ENCODE measurements around the gene VPS26C.
A peak's percentile ranks its signal among the peaks of the same experiment; 100 is the strongest.
"Not testable (repeated sequence)": the region's sequence is repeated elsewhere in the genome, so short reads cannot be mapped to it uniquely, and the experiment has no call there.

Gene VPS26C

GRCh38 chr21:37228003-37228400 lies 39.1 kb downstream of the VPS26C start:
- Histone ChIP-seq H3K9me3 (replicated peaks in 1 of 11) (no peaks in the 10 kb centered on the region; a peak in 2 of 22 replicates), H3K4me1 (peaks cover 19 to 37% (median 33%) of the 10 kb centered on the region in 10 experiments), H3K4me3 (no peak overlapping the region), H3K36me3 (peaks cover 86 to 100% (median 91%) of the 10 kb centered on the region in 11 experiments), H3K9ac (no peak overlapping the region), H4K20me1 (peaks cover 0 to 43% (median 13%) of the 10 kb centered on the region in 11 experiments; a peak in 15 of 22 replicates), H3K27me3 (no peaks in the 10 kb centered on the region), H3K27ac (no peak overlapping the region), H3K4me2 (no peak overlapping the region)
- no peak for TF ChIP-seq Cebpa-rat (IDR thresholded peaks at IDR 0.05)

- peaks cover 82 to 95% (median 88%) of the 10 kb centered on the region in 11 experiments for H3K36me3 ChIP-seq
- peaks cover 19 to 38% (median 33%) of the 10 kb centered on the region in 10 experiments for H3K4me1 ChIP-seq
- peaks cover 0 to 37% (median 10%) of the 10 kb centered on the region in 11 experiments; a peak in 14 of 22 replicates for H4K20me1 ChIP-seq
- H3K27me3 ChIP-seq: no peaks in the 10 kb centered on the region
- peak overlapping the region in 1 of 11 experiments; percentile 72; a peak in 2 of 22 replicates for H3K27ac ChIP-seq
- H3K4me3 ChIP-seq: no peak overlapping the region
- H3K9me3 ChIP-seq (replicated peaks in 1 of 11): no peaks in the 10 kb centered on the region; a peak in 2 of 22 replicates
- no peak overlapping the region for H3K9ac ChIP-seq
- no peak for TF ChIP-seq Cebpa-rat (IDR thresholded peaks at IDR 0.05)
- no peak overlapping the region for H3K4me2 ChIP-seq
Measured at GRCh38 chr21:37227071-37228002, 39.8 kb downstream of the VPS26C start.

GRCh38 chr21:37226041-37226920 lies 40.9 kb downstream of the VPS26C start:
- peak overlapping the region; percentile 34 to 83 (median 76) for H3K4me2 ChIP-seq
- H3K9me3 ChIP-seq (replicated peaks in 1 of 11): no peaks in the 10 kb centered on the region; a peak in 2 of 22 replicates
- no peak for TF ChIP-seq Cebpa-rat (IDR thresholded peaks at IDR 0.05)
- H3K27ac ChIP-seq: peak overlapping the region in 9 of 11 experiments; percentile 51 to 72 (median 64); a peak in 18 of 22 replicates
- H4K20me1 ChIP-seq: peaks cover 0 to 27% (median 6%) of the 10 kb centered on the region in 11 experiments; a peak in 12 of 22 replicates
- no peaks in the 10 kb centered on the region for H3K27me3 ChIP-seq
- H3K4me3 ChIP-seq: peak overlapping the region in 4 of 10 experiments; percentile 1 to 36 (median 25); a peak in 4 of 20 replicates
- H3K36me3 ChIP-seq: peaks cover 71 to 85% (median 78%) of the 10 kb centered on the region in 11 experiments
- peaks cover 21 to 41% (median 36%) of the 10 kb centered on the region in 10 experiments for H3K4me1 ChIP-seq
- peak overlapping the region in 9 of 11 experiments; percentile 36 to 55 (median 48); a peak in 15 of 22 replicates for H3K9ac ChIP-seq

GRCh38 chr21:37224861-37225839 lies 42.0 kb downstream of the VPS26C start:
- H3K4me2 ChIP-seq: peak overlapping the region; percentile 34 to 83 (median 76)
- peaks cover 60 to 73% (median 66%) of the 10 kb centered on the region in 11 experiments for H3K36me3 ChIP-seq

GRCh38 chr21:37223804-37224345 lies 43.3 kb downstream of the VPS26C start:
- peak overlapping the region in 8 of 11 experiments; percentile 25 to 80 (median 74); a peak in 10 of 22 replicates for H3K4me2 ChIP-seq
- no peak overlapping the region for H3K9ac ChIP-seq
- no peaks in the 10 kb centered on the region; a peak in 2 of 22 replicates for H3K9me3 ChIP-seq (replicated peaks in 1 of 11)
- H3K4me1 ChIP-seq: peaks cover 32 to 53% (median 50%) of the 10 kb centered on the region in 10 experiments
- TF ChIP-seq Cebpa-rat (IDR thresholded peaks at IDR 0.05): no peak
- H3K4me3 ChIP-seq: no peak overlapping the region
- H3K36me3 ChIP-seq: peaks cover 47 to 61% (median 53%) of the 10 kb centered on the region in 11 experiments
- peak overlapping the region in 5 of 11 experiments; percentile 31 to 72 (median 68); a peak in 6 of 22 replicates for H3K27ac ChIP-seq
- no peaks in the 10 kb centered on the region for H3K27me3 ChIP-seq
- peaks cover 0 to 13% (median 0%) of the 10 kb centered on the region in 11 experiments; a peak in 8 of 22 replicates for H4K20me1 ChIP-seq

More at GRCh38 chr21:37224861-37225839, 42.0 kb downstream of the VPS26C start:
- Histone ChIP-seq H3K9me3 (replicated peaks in 1 of 11) (no peaks in the 10 kb centered on the region; a peak in 2 of 22 replicates), H3K27me3 (no peaks in the 10 kb centered on the region), H3K4me1 (peaks cover 25 to 44% (median 41%) of the 10 kb centered on the region in 10 experiments), H4K20me1 (peaks cover 0 to 17% (median 0%) of the 10 kb centered on the region in 11 experiments; a peak in 9 of 22 replicates), H3K9ac (peak overlapping the region in 9 of 11 experiments; percentile 36 to 55 (median 48); a peak in 18 of 22 replicates), H3K4me3 (peak overlapping the region in 6 of 10 experiments; percentile 0 to 36 (median 22); a peak in 9 of 20 replicates), H3K27ac (peak overlapping the region in 9 of 11 experiments; percentile 51 to 72 (median 64); a peak in 18 of 22 replicates)
- TF ChIP-seq Cebpa-rat (IDR thresholded peaks at IDR 0.05): no peak

- H3K9ac ChIP-seq; H3K27ac ChIP-seq; H3K27me3 ChIP-seq; H3K9me3 ChIP-seq (replicated peaks in 1 of 11); H3K4me2 ChIP-seq; H3K4me3 ChIP-seq: not testable (repeated sequence)
- Histone ChIP-seq H3K4me1 (peaks cover 39 to 62% (median 53%) of the 10 kb centered on the region in 10 experiments), H3K36me3 (peaks cover 31 to 44% (median 37%) of the 10 kb centered on the region in 11 experiments), H4K20me1 (peaks cover 0 to 13% (median 0%) of the 10 kb centered on the region in 11 experiments; a peak in 7 of 22 replicates)
Measured at GRCh38 chr21:37222248-37222647, 44.9 kb downstream of the VPS26C start.

GRCh38 chr21:37220981-37221664 lies 46.0 kb downstream of the VPS26C start:
- H3K4me2 ChIP-seq: peak overlapping the region; percentile 71 to 95 (median 89)
- H3K4me3 ChIP-seq: peak overlapping the region; percentile 58 to 79 (median 70)
- H3K9ac ChIP-seq: peak overlapping the region; percentile 53 to 89 (median 82)
- H3K36me3 ChIP-seq: peaks cover 20 to 33% (median 26%) of the 10 kb centered on the region in 11 experiments
- no peaks in the 10 kb centered on the region for H3K27me3 ChIP-seq
- H3K27ac ChIP-seq: peak overlapping the region; percentile 53 to 88 (median 83); a peak in 21 of 22 replicates
- H3K4me1 ChIP-seq: peaks cover 28 to 56% (median 46%) of the 10 kb centered on the region in 10 experiments
- no peak for TF ChIP-seq Cebpa-rat (IDR thresholded peaks at IDR 0.05)
- H3K9me3 ChIP-seq (replicated peaks in 1 of 11): no peaks in the 10 kb centered on the region; a peak in 1 of 22 replicates
- peaks cover 0 to 7% (median 0%) of the 10 kb centered on the region in 11 experiments; a peak in 6 of 22 replicates for H4K20me1 ChIP-seq

Measured in BLaER1 treated with 17β-estradiol and CSF1 and Interleukin-3, amounts not matched to agents 10 nM and 100 nM (cell line).